Mammary epithelial cell (primary cell): Measurements from ENCODE around the gene LYL1.
A peak's percentile ranks its signal among the peaks of the same experiment; 100 is the strongest.

Experiments
- EZH2 ChIP-seq: IDR thresholded peaks from 2 replicates; pipeline ENCODE4 v1.6.1; 2012; ENCODE audit warnings: low read length, inconsistent platforms, borderline replicate concordance
- TF ChIP-seq, protein P1 (sequence below), 2 donors: IDR thresholded peaks in 1 of 2; conservative IDR thresholded peaks in 1 of 2; 2 replicates each; pipeline ENCODE4 v1.5.1; 2011 to 2012; ENCODE audit warnings: inconsistent platforms in 2 of 2, low read length in 2 of 2, mild to moderate bottlenecking in 2 of 2, control low read depth in 1 of 2, low read depth in 1 of 2; ENCODE audit not compliant: insufficient read depth in 1 of 2; ENCODE audit errors: extremely low read depth in 1 of 2

GRCh38 chr19:13100841-13101589, 1.6 kb downstream of the LYL1 start:
- TF ChIP-seq, protein P1, sequence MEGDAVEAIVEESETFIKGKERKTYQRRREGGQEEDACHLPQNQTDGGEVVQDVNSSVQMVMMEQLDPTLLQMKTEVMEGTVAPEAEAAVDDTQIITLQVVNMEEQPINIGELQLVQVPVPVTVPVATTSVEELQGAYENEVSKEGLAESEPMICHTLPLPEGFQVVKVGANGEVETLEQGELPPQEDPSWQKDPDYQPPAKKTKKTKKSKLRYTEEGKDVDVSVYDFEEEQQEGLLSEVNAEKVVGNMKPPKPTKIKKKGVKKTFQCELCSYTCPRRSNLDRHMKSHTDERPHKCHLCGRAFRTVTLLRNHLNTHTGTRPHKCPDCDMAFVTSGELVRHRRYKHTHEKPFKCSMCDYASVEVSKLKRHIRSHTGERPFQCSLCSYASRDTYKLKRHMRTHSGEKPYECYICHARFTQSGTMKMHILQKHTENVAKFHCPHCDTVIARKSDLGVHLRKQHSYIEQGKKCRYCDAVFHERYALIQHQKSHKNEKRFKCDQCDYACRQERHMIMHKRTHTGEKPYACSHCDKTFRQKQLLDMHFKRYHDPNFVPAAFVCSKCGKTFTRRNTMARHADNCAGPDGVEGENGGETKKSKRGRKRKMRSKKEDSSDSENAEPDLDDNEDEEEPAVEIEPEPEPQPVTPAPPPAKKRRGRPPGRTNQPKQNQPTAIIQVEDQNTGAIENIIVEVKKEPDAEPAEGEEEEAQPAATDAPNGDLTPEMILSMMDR (conservative IDR thresholded peaks at IDR 0.05 in 1 of 2, IDR thresholded peaks at IDR 0.05 in 1 of 2; ENCODE audit: extremely low read depth in 1 of 2, insufficient read depth in 1 of 2, low read depth in 1 of 2, low read length in 2 of 2), result peak; percentile 10 to 22
- no peak for TF ChIP-seq EZH2
